Measurements from ENCODE around the gene OR4C5.
"Not testable (repeated sequence)": the region's sequence is repeated elsewhere in the genome, so short reads cannot be mapped to it uniquely, and the experiment has no call there.

OR4C5 gene

GRCh38 chr11:48366365-48366764 lies at the start of gene OR4C5:
Gene OR4C5 (minus strand): TSS chr11:48366465. CDS start chr11:48366465, 0 bp downstream.
- no peak within 1 kb of the TSS for H3K27ac ChIP-seq
- no peak for TF ChIP-seq CTCF (conservative IDR thresholded peaks at IDR 0.05)

- no peak overlapping the region for H3K27ac ChIP-seq
- no peak for TF ChIP-seq CTCF (conservative IDR thresholded peaks at IDR 0.05)
Observed at GRCh38 chr11:48384670-48385069, 18.4 kb upstream of the OR4C5 start.

- not testable (repeated sequence) for H3K27ac ChIP-seq
Observed at GRCh38 chr11:48384151-48384550, 17.9 kb upstream of the OR4C5 start.

GRCh38 chr11:48361289-48361688 lies 5.0 kb downstream of the OR4C5 start:
- not testable (repeated sequence) for H3K27ac ChIP-seq

GRCh38 chr11:48354677-48355076 lies 11.6 kb downstream of the OR4C5 start:
- TF ChIP-seq CTCF (conservative IDR thresholded peaks at IDR 0.05) = no peak
- no peak overlapping the region for H3K27ac ChIP-seq

GRCh38 chr11:48354013-48354412 lies 12.3 kb downstream of the OR4C5 start:
- no peak for TF ChIP-seq CTCF (conservative IDR thresholded peaks at IDR 0.05)
- no peak overlapping the region for H3K27ac ChIP-seq

GRCh38 chr11:48346286-48346685 lies 20.0 kb downstream of the OR4C5 start:
- H3K27ac ChIP-seq = not testable (repeated sequence)

GRCh38 chr11:48342505-48342904 lies 23.8 kb downstream of the OR4C5 start:
- H3K27ac ChIP-seq = not testable (repeated sequence)

- no peak for TF ChIP-seq CTCF (conservative IDR thresholded peaks at IDR 0.05)
- H3K27ac ChIP-seq = no peak overlapping the region
Observed at GRCh38 chr11:48341466-48341865, 24.8 kb downstream of the OR4C5 start.

- not testable (repeated sequence) for H3K27ac ChIP-seq
Observed at GRCh38 chr11:48324620-48325019, 41.6 kb downstream of the OR4C5 start, which contains the start of gene OR4C3. Gene OR4C3 (plus strand): TSS chr11:48324920. CDS start chr11:48325022, 102 bp downstream.

GRCh38 chr11:48319813-48320212 lies 46.5 kb downstream of the OR4C5 start:
- peak overlapping the region; percentile 43; the same call in 1 of the 2 replicates for H3K27ac ChIP-seq

Data from VCaP (cell line).